Stimulated activated CD4-positive, alpha-beta T cell treated with anti-CD3 and anti-CD28 coated beads, Interleukin-2, amount 100 ng/mL, for 4 hours (primary cell): Measurements from ENCODE around the gene NUP43.
"Not testable (repeated sequence)": the region's sequence is repeated elsewhere in the genome, so short reads cannot be mapped to it uniquely, and the experiment has no call there.

Experiments used
- DNase-seq: peaks from one replicate; pipeline ENCODE4 v3.0.0-alpha.2; 2020; ENCODE audit warnings: low read depth

NUP43 gene

GRCh38 chr6:149691201-149691600 lies 55.1 kb downstream of the NUP43 start:
- DNase-seq: no peak

GRCh38 chr6:149686230-149686629 lies 60.1 kb downstream of the NUP43 start:
- DNase-seq: no peak

- no peak for DNase-seq
These were observed 63.0 kb downstream of the NUP43 start for GRCh38 chr6:149683256-149683859.

GRCh38 chr6:149681845-149682244 lies 64.5 kb downstream of the NUP43 start:
- DNase-seq: not testable (repeated sequence)

- DNase-seq: no peak
These were observed 65.1 kb downstream of the NUP43 start for GRCh38 chr6:149681209-149681608.

GRCh38 chr6:149680503-149680902 lies 65.8 kb downstream of the NUP43 start:
- DNase-seq: no peak
